HepG2 (cell line): ENCODE results near the gene GPC3.

Source experiments
- CENPT ChIP-seq: sonication (generic); formaldehyde crosslinking; IDR thresholded peaks from 2 replicates; pipeline ENCODE4 v1.8.0; 2022; ENCODE audit warnings: low read depth, mild to moderate bottlenecking, moderate library complexity, missing genetic modification reagents
- ELF4 ChIP-seq: sonication (generic); formaldehyde crosslinking; IDR thresholded peaks from 2 replicates; pipeline ENCODE4 v1.5.0; 2020; ENCODE audit warnings: missing genetic modification reagents, mild to moderate bottlenecking, moderate library complexity, borderline replicate concordance
- GABPB1 ChIP-seq: IDR thresholded peaks from 2 replicates; pipeline ENCODE4 v1.6.1; 2016; ENCODE audit warnings: mild to moderate bottlenecking, missing genetic modification reagents, moderate library complexity, missing compliant biosample characterization
- GATAD2A ChIP-seq: IDR thresholded peaks from 2 replicates; pipeline ENCODE4 v1.6.1; 2016
- RAD21 ChIP-seq: fragments of 450-650 bp; formaldehyde crosslinking; IDR thresholded peaks from 2 replicates; pipeline ENCODE4 v1.5.0; 2020; ENCODE audit warnings: mild to moderate bottlenecking
- SNAI1 ChIP-seq: sonication (generic); formaldehyde crosslinking; IDR thresholded peaks from 2 replicates; pipeline ENCODE4 v1.5.0; 2020; ENCODE audit warnings: mild to moderate bottlenecking, missing genetic modification reagents, borderline replicate concordance
- U2AF1 ChIP-seq: fragments of 200-400 bp; formaldehyde crosslinking; optimal IDR thresholded peaks from 2 replicates; pipeline ENCODE3; 2017; ENCODE audit warnings: mild to moderate bottlenecking, low read depth, low read length
- ZNF234 ChIP-seq: sonication (generic); formaldehyde crosslinking; conservative IDR thresholded peaks from 2 replicates; pipeline ENCODE4 v1.5.1; 2020; ENCODE audit warnings: mild to moderate bottlenecking, missing genetic modification reagents
- TF ChIP-seq, protein P1 (sequence below): sonication (generic); formaldehyde crosslinking; IDR thresholded peaks from 2 replicates; pipeline ENCODE4 v1.9.0; 2021; ENCODE audit warnings: missing genetic modification reagents, borderline replicate concordance

DNA sequence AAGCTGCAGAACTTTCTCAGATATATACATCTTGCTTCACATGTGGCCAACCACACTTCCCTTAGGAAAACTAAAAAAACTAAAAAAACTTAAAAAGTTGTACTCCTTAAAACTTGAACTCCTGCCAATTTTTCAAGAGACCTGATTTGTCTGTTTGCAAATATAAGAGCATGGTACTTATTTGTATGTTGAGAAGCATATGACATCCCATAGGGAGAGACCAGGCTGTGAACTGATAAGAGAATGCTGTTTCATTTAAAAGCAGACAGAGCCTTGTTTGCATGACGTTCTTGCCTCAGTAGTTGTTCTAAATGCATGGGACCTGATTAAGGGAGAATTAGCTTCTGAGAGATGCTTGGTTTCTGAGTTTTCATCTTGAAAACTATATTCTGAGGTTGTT is 169.9 kb downstream of the GPC3 start:
- no peak for TF ChIP-seq SNAI1
- no peak for TF ChIP-seq U2AF1
- no peak for TF ChIP-seq ZNF234 (CRISPR knock-in tag)
- TF ChIP-seq GATAD2A (CRISPR knock-in tag), result no peak
- TF ChIP-seq, protein P1, sequence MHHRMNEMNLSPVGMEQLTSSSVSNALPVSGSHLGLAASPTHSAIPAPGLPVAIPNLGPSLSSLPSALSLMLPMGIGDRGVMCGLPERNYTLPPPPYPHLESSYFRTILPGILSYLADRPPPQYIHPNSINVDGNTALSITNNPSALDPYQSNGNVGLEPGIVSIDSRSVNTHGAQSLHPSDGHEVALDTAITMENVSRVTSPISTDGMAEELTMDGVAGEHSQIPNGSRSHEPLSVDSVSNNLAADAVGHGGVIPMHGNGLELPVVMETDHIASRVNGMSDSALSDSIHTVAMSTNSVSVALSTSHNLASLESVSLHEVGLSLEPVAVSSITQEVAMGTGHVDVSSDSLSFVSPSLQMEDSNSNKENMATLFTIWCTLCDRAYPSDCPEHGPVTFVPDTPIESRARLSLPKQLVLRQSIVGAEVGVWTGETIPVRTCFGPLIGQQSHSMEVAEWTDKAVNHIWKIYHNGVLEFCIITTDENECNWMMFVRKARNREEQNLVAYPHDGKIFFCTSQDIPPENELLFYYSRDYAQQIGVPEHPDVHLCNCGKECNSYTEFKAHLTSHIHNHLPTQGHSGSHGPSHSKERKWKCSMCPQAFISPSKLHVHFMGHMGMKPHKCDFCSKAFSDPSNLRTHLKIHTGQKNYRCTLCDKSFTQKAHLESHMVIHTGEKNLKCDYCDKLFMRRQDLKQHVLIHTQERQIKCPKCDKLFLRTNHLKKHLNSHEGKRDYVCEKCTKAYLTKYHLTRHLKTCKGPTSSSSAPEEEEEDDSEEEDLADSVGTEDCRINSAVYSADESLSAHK (CRISPR knock-in tag), result no peak
- no peak for TF ChIP-seq CENPT (CRISPR knock-in tag)
- TF ChIP-seq ELF4 (CRISPR knock-in tag), result no peak
- TF ChIP-seq RAD21, result no peak
- no peak for TF ChIP-seq GABPB1 (CRISPR knock-in tag)
